Measurements from ENCODE around the gene SLC35A4.

- TF ChIP-seq, protein P1, sequence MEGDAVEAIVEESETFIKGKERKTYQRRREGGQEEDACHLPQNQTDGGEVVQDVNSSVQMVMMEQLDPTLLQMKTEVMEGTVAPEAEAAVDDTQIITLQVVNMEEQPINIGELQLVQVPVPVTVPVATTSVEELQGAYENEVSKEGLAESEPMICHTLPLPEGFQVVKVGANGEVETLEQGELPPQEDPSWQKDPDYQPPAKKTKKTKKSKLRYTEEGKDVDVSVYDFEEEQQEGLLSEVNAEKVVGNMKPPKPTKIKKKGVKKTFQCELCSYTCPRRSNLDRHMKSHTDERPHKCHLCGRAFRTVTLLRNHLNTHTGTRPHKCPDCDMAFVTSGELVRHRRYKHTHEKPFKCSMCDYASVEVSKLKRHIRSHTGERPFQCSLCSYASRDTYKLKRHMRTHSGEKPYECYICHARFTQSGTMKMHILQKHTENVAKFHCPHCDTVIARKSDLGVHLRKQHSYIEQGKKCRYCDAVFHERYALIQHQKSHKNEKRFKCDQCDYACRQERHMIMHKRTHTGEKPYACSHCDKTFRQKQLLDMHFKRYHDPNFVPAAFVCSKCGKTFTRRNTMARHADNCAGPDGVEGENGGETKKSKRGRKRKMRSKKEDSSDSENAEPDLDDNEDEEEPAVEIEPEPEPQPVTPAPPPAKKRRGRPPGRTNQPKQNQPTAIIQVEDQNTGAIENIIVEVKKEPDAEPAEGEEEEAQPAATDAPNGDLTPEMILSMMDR (IDR thresholded peaks at IDR 0.05; ENCODE audit: low read length): no peak
- TF ChIP-seq EZH2 (IDR thresholded peaks at IDR 0.05; ENCODE audit: borderline replicate concordance, low read length): no peak
These were observed 44.1 kb downstream of the SLC35A4 start for GRCh38 chr5:140608722-140609121.
